ENCODE results near the gene HS6ST2.

The HS6ST2 gene

GRCh38 chrX:132775263-132775823, 183.1 kb downstream of the HS6ST2 start:
- TF ChIP-seq TAF1 (IDR thresholded peaks at IDR 0.05; ENCODE audit: borderline replicate concordance, insufficient read depth, low read length) (no peak), REST (IDR thresholded peaks at IDR 0.05; ENCODE audit: insufficient read depth in 1 of 2, low read depth in 2 of 2, low read length in 2 of 2) (no peak), SIN3A (IDR thresholded peaks at IDR 0.05; ENCODE audit: borderline replicate concordance, insufficient read depth, low read length) (no peak), POLR2AphosphoS5 (IDR thresholded peaks at IDR 0.05; ENCODE audit: low read depth, low read length) (no peak), FOXP2 (optimal IDR thresholded peaks at IDR 0.05; ENCODE audit: borderline replicate concordance, extremely low read depth, extremely low read length, insufficient read depth) (no peak)

GRCh38 chrX:132774010-132774714, 184.3 kb downstream of the HS6ST2 start:
- TF ChIP-seq POLR2AphosphoS5 (IDR thresholded peaks at IDR 0.05; ENCODE audit: low read depth, low read length) (no peak), SIN3A (IDR thresholded peaks at IDR 0.05; ENCODE audit: borderline replicate concordance, insufficient read depth, low read length) (no peak)

- TF ChIP-seq POLR2AphosphoS5 (IDR thresholded peaks at IDR 0.05; ENCODE audit: low read depth, low read length) (no peak), FOXP2 (optimal IDR thresholded peaks at IDR 0.05; ENCODE audit: borderline replicate concordance, extremely low read depth, extremely low read length, insufficient read depth) (no peak)
Observed at GRCh38 chrX:132769609-132770008, 188.8 kb downstream of the HS6ST2 start.

GRCh38 chrX:132766452-132766851, 192.0 kb downstream of the HS6ST2 start:
- no peak for TF ChIP-seq POLR2AphosphoS5 (IDR thresholded peaks at IDR 0.05; ENCODE audit: low read depth, low read length)
- no peak for TF ChIP-seq REST (IDR thresholded peaks at IDR 0.05; ENCODE audit: insufficient read depth in 1 of 2, low read depth in 2 of 2, low read length in 2 of 2)
- TF ChIP-seq FOXP2 (optimal IDR thresholded peaks at IDR 0.05; ENCODE audit: borderline replicate concordance, extremely low read depth, extremely low read length, insufficient read depth), result no peak
- TF ChIP-seq SIN3A (IDR thresholded peaks at IDR 0.05; ENCODE audit: borderline replicate concordance, insufficient read depth, low read length), result no peak
- TF ChIP-seq TAF1 (IDR thresholded peaks at IDR 0.05; ENCODE audit: borderline replicate concordance, insufficient read depth, low read length), result no peak

GRCh38 chrX:132763528-132763927, 194.9 kb downstream of the HS6ST2 start:
- TF ChIP-seq SIN3A (IDR thresholded peaks at IDR 0.05; ENCODE audit: borderline replicate concordance, insufficient read depth, low read length), result no peak
- TF ChIP-seq TAF1 (IDR thresholded peaks at IDR 0.05; ENCODE audit: borderline replicate concordance, insufficient read depth, low read length), result no peak
- TF ChIP-seq REST (IDR thresholded peaks at IDR 0.05; ENCODE audit: insufficient read depth in 1 of 2, low read depth in 2 of 2, low read length in 2 of 2), result no peak
- no peak for TF ChIP-seq POLR2AphosphoS5 (IDR thresholded peaks at IDR 0.05; ENCODE audit: low read depth, low read length)
- no peak for TF ChIP-seq FOXP2 (optimal IDR thresholded peaks at IDR 0.05; ENCODE audit: borderline replicate concordance, extremely low read depth, extremely low read length, insufficient read depth)

GRCh38 chrX:132758759-132759158, 199.7 kb downstream of the HS6ST2 start:
- TF ChIP-seq TAF1 (IDR thresholded peaks at IDR 0.05; ENCODE audit: borderline replicate concordance, insufficient read depth, low read length) (no peak), SIN3A (IDR thresholded peaks at IDR 0.05; ENCODE audit: borderline replicate concordance, insufficient read depth, low read length) (no peak), POLR2AphosphoS5 (IDR thresholded peaks at IDR 0.05; ENCODE audit: low read depth, low read length) (no peak), FOXP2 (optimal IDR thresholded peaks at IDR 0.05; ENCODE audit: borderline replicate concordance, extremely low read depth, extremely low read length, insufficient read depth) (no peak), REST (IDR thresholded peaks at IDR 0.05; ENCODE audit: insufficient read depth in 1 of 2, low read depth in 2 of 2, low read length in 2 of 2) (no peak)

All from PFSK-1 (cell line).